ENCODE data around the gene C10orf95. TPM values are rescaled to one million over a fixed set of nuclear protein-coding genes. Genes with fewer than 3 reads are reported as not detected.

Gene C10orf95
- total RNA-seq, 1 experiment from 2014 or later: 0.08 TPM

GRCh38 chr10:102420181-102420713 is 31.1 kb downstream of the C10orf95 start:
- no peak for DNase-seq
- H3K27me3 ChIP-seq: peaks cover under 1% of the 10 kb centered on the region; the same call in 1 of the 2 replicates
- H3K4me3 ChIP-seq: peak overlapping the region; percentile 71
- H3K27ac ChIP-seq: peak overlapping the region; percentile 39; the same call in 1 of the 2 replicates
- H3K9me3 ChIP-seq (replicated peaks): no peaks in the 10 kb centered on the region
- no peaks in the 10 kb centered on the region for H3K36me3 ChIP-seq
- H3K4me1 ChIP-seq: no peaks in the 10 kb centered on the region; the same call in 1 of the 2 replicates

DNA sequence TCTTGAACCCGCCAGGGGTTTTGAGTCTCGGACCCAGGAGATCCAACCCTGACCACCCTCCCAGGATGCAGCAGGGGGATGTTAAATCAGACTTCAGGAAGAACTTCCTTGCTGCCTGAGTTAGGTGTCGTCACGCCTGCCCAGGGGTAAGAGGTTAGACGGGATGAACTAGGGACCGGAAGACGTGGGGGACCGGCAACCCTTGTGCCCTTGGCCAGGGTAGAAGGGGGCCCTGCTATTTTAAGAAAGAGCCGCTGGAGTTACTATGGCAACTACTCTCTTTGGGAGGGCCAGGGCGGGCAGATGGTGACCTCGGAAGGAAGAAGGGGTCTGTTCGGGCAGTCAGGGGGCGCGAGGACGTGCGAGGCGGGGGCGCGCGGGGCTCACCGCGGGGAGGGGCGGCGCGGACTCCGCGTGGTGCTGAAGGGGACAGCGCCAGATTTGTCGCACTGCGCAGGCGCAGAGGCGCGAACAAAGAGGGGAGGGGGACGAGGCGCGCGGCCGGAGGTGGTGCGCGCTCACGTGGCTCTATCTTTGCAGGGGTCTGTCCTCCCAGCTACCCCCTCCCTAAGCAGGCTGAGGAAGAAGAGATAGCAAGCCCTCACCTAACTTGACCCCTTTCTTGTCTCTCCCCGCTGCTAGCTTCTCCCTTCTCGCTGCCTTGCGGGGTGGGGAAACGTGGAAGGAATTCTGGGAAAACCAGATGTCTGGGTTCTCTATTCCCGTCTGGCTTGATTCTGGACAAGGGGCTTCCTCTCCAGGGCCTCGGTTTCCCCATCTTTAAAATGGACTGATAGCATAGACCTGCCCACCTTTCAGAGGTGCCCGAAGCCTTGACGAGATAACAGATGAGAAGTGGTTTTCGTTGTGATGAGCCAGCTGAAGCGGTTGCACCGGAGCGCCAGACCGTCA is 31.8 kb downstream of the C10orf95 start:
- Histone ChIP-seq H3K27me3 (peaks cover 5% of the 10 kb centered on the region), H3K9me3 (replicated peaks) (no peaks in the 10 kb centered on the region), H3K27ac (no peak overlapping the region), H3K4me3 (peak overlapping the region; percentile 71), H3K36me3 (no peaks in the 10 kb centered on the region), H3K4me1 (no peaks in the 10 kb centered on the region; the same call in 1 of the 2 replicates)
- peak; percentile 79 to 88 for DNase-seq

DNA sequence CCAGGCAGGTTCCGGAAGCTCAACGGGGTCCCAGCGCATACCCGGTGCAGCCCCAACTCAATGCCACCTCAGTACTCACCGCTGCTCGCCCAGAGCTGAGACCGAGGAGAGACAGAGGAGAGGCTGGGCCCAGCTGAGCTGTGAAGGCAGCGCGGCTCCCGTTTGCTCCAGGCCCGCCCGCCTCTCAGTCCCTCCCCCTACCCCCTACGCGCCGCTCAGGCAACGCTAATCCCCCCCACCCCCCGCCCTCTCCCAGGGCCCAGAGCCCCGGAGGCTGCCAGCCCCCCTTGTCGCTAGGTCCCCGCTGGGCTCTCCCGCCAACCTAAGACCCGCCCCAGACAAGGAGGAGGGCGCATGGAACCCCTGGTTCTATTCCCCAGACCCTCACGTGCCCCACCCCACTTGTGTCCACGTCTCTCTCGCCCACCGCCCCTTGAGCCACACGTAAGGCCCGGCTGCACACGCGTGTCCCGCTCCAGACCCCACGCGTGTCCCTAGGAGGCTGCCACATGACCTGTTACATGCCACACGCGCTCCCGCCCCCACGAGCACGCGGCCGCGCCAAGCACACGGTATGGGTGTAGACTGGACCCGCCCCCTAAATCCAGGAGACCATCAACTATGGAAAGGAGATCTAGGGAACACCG is 32.6 kb downstream of the C10orf95 start, which contains the start of gene PSD:
Gene PSD (minus strand): TSS at position 164 of the 647 bp plus-strand sequence. CDS start 1,747 bp downstream, outside the sequence.
- H3K4me1 ChIP-seq: no peaks in the 10 kb centered on the region; the same call in 1 of the 2 replicates
- no peaks in the 10 kb centered on the region for H3K9me3 ChIP-seq (replicated peaks)
- H3K4me3 ChIP-seq: peak within 1 kb of the TSS; percentile 71
- no peak for DNase-seq
- no peaks in the 10 kb centered on the region for H3K36me3 ChIP-seq
- H3K27me3 ChIP-seq: peaks cover 11% of the 10 kb centered on the region
- H3K27ac ChIP-seq: no peak within 1 kb of the TSS

- no peaks in the 10 kb centered on the region for H3K36me3 ChIP-seq
- peaks cover 21% of the 10 kb centered on the region for H3K27me3 ChIP-seq
- no peak overlapping the region for H3K27ac ChIP-seq
- no peaks in the 10 kb centered on the region for H3K9me3 ChIP-seq (replicated peaks)
- H3K4me3 ChIP-seq: no peak overlapping the region
- H3K4me1 ChIP-seq: peaks cover 9% of the 10 kb centered on the region
- no peak for DNase-seq
These were observed 34.6 kb downstream of the C10orf95 start for GRCh38 chr10:102416695-102417094.

GRCh38 chr10:102416283-102416682 is 35.1 kb downstream of the C10orf95 start:
- no peaks in the 10 kb centered on the region for H3K36me3 ChIP-seq
- peaks cover 21% of the 10 kb centered on the region for H3K27me3 ChIP-seq
- H3K4me3 ChIP-seq: no peak overlapping the region
- H3K27ac ChIP-seq: no peak overlapping the region
- H3K4me1 ChIP-seq: peaks cover 9% of the 10 kb centered on the region
- no peak for DNase-seq
- no peaks in the 10 kb centered on the region for H3K9me3 ChIP-seq (replicated peaks)

DNA sequence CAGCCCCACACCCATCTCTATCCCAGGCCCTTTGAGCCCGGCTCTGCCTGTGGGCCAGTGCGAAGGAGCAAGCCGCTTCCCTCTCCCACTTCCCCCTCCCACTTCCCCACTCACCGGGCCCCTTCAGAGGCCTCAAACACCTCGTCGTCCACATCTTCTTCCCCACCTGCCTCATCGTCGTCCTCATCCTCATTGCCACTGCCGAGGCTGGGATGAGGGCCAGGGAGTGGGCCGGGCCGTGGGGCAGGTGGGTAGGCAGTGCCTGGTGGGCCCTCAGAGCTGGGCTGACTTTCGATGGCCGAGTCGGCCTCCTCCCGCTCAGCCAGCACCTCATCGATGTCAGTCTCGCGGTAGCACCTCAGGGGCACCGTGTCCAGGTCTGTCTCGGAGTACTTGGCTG is 36.6 kb downstream of the C10orf95 start:
- DNase-seq: no peak
- peaks cover 9% of the 10 kb centered on the region for H3K4me1 ChIP-seq
- no peaks in the 10 kb centered on the region for H3K36me3 ChIP-seq
- H3K27ac ChIP-seq: no peak overlapping the region
- H3K27me3 ChIP-seq: peaks cover 21% of the 10 kb centered on the region
- H3K9me3 ChIP-seq (replicated peaks): no peaks in the 10 kb centered on the region
- no peak overlapping the region for H3K4me3 ChIP-seq

DNA sequence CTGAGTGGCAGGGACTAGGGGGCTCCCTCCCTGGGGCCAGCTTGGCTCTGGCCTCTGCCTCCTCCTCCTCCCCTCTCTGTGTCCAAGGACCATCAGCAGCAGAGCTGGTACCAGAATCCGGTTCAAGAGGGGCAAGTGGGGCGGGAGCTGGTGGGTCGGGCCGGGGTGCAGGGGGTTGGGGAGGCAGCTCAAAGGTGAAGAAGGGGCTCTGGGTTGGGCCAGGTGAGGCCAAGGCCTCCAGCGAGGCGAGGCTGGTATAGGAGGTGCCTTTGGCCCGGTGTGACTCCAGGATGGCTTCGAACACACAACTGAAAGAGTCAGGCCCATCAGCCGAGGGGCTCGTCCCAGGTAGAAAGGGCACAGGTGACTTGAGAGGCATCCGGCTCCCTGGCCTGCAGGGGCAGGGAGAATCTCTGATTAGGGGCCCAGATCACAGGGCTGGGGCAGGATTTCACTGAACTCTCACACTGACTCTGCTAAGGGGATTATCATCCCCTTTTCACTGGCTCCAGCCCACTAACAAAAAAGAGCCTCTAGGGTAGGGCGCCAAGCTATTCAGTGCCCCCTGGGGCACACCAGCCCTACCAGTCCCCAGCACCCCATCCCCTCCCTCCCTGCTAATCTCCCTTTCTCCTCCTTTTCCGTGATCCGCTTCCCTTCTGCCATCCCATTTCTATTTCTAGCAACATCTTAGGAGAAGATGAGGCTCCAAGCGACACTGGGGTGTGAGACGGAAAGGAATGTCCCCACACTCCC is 37.4 kb downstream of the C10orf95 start:
- H3K4me3 ChIP-seq: no peak overlapping the region
- H3K36me3 ChIP-seq: no peaks in the 10 kb centered on the region
- DNase-seq: no peak
- peaks cover 9% of the 10 kb centered on the region for H3K4me1 ChIP-seq
- no peak overlapping the region for H3K27ac ChIP-seq
- H3K27me3 ChIP-seq: peaks cover 21% of the 10 kb centered on the region
- H3K9me3 ChIP-seq (replicated peaks): no peaks in the 10 kb centered on the region

- peak; percentile 82 for DNase-seq
- Histone ChIP-seq H3K4me1 (peaks cover 9% of the 10 kb centered on the region), H3K9me3 (replicated peaks) (no peaks in the 10 kb centered on the region), H3K36me3 (no peaks in the 10 kb centered on the region), H3K27ac (no peak overlapping the region), H3K4me3 (no peak overlapping the region), H3K27me3 (peaks cover 21% of the 10 kb centered on the region)
These were observed 38.2 kb downstream of the C10orf95 start for GRCh38 chr10:102413053-102413705.

DNA sequence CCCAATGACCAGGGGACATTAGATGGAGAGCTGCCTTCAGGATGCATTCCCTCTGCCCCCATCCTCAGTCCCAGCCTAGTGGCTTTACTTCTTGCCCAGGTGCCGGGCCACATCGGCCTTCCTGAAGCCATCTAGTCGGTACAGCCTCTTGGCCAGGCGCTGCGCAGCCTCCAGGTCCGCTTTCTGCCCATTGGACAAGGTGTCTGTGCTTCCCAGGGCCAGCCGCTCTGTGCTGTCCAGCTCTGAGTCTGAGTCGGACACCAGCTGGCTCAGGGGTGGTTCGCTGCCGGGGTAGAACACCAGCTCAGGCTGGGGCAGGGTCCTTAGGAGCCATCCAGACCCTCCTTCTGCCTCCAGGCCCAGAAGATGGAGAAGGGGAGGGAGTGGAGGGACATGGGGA is 39.0 kb downstream of the C10orf95 start:
- Histone ChIP-seq H3K27ac (no peak overlapping the region), H3K36me3 (no peaks in the 10 kb centered on the region), H3K9me3 (replicated peaks) (no peaks in the 10 kb centered on the region), H3K27me3 (peaks cover 25% of the 10 kb centered on the region), H3K4me1 (peaks cover 9% of the 10 kb centered on the region), H3K4me3 (no peak overlapping the region)
- DNase-seq: no peak

DNA sequence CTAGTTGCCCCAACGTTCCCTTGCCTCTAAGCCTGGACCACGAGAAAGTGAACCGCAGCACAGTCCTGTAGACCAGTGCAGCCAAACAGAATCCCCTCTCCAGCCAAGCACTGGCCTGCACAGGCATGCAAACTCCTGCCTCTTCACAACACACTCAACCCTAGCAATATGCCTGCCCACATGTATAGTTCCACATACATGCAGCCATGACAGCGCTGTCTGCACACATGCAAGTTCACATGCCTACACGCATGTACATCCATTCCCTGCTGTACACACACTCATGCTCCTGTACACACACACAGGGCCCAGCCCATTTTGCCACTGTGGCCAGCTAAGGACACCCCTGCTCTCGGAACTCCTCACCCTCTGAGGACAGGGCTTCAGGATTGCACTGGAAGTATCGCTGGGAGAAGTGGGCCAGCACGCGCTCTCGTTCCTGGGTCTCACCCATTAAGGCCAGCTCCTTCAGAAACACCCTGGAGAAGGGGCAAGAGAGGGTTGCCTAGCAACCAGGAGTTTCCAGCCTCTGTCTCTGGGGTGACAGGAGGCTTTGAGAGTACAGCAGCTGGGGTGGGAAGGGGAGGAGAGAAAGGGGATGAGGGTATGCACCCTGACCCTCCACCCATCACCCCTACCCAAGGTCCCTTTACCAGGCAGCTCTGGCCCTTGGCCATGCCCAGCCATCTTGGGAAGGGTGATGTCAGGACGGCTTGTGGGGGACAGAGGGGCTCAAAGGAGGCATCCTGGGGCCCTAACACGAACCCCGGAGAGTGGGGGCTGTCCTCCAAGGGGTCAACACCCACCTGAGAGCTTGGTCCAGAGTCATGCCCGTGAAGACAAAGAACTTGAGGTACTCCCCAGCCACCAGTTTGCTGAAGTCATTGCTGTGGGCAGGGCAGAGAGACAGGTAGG is 39.7 kb downstream of the C10orf95 start:
- no peak overlapping the region for H3K4me3 ChIP-seq
- no peak overlapping the region for H3K27ac ChIP-seq
- no peak for DNase-seq
- H3K4me1 ChIP-seq: peaks cover 9% of the 10 kb centered on the region
- peaks cover 25% of the 10 kb centered on the region for H3K27me3 ChIP-seq
- no peaks in the 10 kb centered on the region for H3K9me3 ChIP-seq (replicated peaks)
- H3K36me3 ChIP-seq: no peaks in the 10 kb centered on the region

- DNase-seq: no peak
- no peaks in the 10 kb centered on the region for H3K9me3 ChIP-seq (replicated peaks)
- no peaks in the 10 kb centered on the region for H3K36me3 ChIP-seq
- no peak overlapping the region for H3K4me3 ChIP-seq
- peaks cover 25% of the 10 kb centered on the region for H3K27me3 ChIP-seq
- H3K4me1 ChIP-seq: peaks cover 9% of the 10 kb centered on the region
- no peak overlapping the region for H3K27ac ChIP-seq
These were observed 40.8 kb downstream of the C10orf95 start for GRCh38 chr10:102410429-102411073.

DNA sequence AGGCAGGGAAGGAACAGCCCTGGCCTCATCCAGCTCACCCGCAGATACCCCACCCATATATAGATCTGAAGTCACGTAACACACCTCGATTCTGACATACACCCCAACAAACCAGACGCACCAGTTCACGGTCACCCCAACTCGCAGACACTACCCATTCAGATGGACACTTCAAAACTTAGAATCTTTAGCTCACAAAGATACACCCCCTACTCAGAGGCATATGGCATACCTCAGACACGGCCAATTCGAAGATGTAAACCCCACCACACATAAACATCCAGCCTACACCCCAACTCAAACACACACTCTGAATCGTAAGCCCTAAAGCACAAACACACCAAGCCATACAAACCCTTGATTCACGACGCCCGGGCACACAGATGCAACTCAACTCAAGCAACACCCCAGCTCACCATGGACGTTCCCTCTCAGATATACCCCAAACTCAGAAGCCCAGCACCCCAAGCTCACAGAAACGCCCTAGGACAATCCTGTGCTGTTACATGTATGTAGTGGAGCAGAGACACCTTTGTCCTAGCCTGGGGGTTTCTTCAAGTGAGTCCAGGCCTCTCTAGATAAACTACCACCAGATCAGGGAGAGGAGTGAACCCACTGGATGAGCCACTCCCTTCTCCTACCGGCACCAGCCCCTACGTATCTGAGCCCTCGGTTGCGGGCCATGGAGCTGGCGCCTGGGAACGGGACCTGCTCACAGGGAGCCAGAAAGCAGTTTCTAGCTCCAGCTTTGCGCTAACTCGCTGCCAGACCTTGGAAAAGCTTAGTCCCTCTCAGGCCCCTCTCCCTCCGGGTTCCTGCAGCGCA is 41.5 kb downstream of the C10orf95 start:
- H3K27ac ChIP-seq: no peak overlapping the region
- no peaks in the 10 kb centered on the region for H3K9me3 ChIP-seq (replicated peaks)
- H3K4me3 ChIP-seq: no peak overlapping the region
- peaks cover 21% of the 10 kb centered on the region for H3K27me3 ChIP-seq
- DNase-seq: no peak
- peaks cover 9% of the 10 kb centered on the region for H3K4me1 ChIP-seq
- H3K36me3 ChIP-seq: no peaks in the 10 kb centered on the region
